SU-DHL-6 (cell line): ENCODE measurements around the gene CFAP251.

Source experiments
- CTCF ChIP-seq: fragments of 200-600 bp; sonication (generic); IDR thresholded peaks from one replicate; pipeline ENCODE4 v1.5.1; 2017; ENCODE audit warnings: antibody characterized with exemption, mild to moderate bottlenecking, low read length, moderate library complexity; ENCODE audit not compliant: insufficient read depth, poor library complexity, severe bottlenecking
- EZH2phosphoT487 ChIP-seq: fragments of 200-600 bp; sonication (generic), shearing (Covaris generic); conservative IDR thresholded peaks from 2 replicates; pipeline ENCODE4 v1.6.1; 2018; ENCODE audit warnings: mild to moderate bottlenecking, antibody characterized with exemption, low read length, moderate library complexity, mixed read lengths

GRCh38 chr12:121990114-121990647 is 71.8 kb downstream of the CFAP251 start:
- TF ChIP-seq CTCF = no peak
- TF ChIP-seq EZH2phosphoT487 = no peak
